PC-3 (cell line): ENCODE data around the gene SLC6A6. TPM values are rescaled to one million over a fixed set of nuclear protein-coding genes. Genes with fewer than 3 reads are reported as not detected.

Experiments
- ATAC-seq: fragments of 200-7000 bp; cut with Tn5 transposase; 2 replicates; pipeline ENCODE4 v1.9.1; 2020; ENCODE audit warnings: mild to moderate bottlenecking, moderate library complexity
- BruUV-seq: library from RNA; stranded (reverse); fragments of 400-500 nt; replicated peaks from 2 replicates; lab custom pipeline; 2021; lab: Mats Ljungman, UMichigan
- CTCF ChIA-PET: fragments of 300-600 bp; sonication (Branson Sonifier 250); formaldehyde crosslinking; loops from one replicate; lab custom pipeline; 2022; ENCODE audit warnings: antibody characterized with exemption; lab: Charles Lee
- POLR2A ChIA-PET: fragments of 300-600 bp; sonication (Branson Sonifier 250); formaldehyde crosslinking; loops from one replicate; lab custom pipeline; 2022; ENCODE audit warnings: antibody characterized with exemption; ENCODE audit not compliant: unreplicated experiment; lab: Charles Lee
- DNase-seq: peaks from one replicate; pipeline ENCODE4 v3.0.0-alpha.2; 2015
- H2AFZ ChIP-seq: fragments of 300-600 bp; sonication (generic); 2 replicates; pipeline ENCODE4 v1.6.0; 2016; ENCODE audit warnings: antibody characterized with exemption, low read length
- H3F3A ChIP-seq: fragments of 300-600 bp; sonication (generic); one replicate; pipeline ENCODE4 v1.6.0; 2017; ENCODE audit warnings: antibody characterized with exemption, low read length, control low read depth, mild to moderate bottlenecking; ENCODE audit not compliant: unreplicated experiment
- H3K27ac ChIP-seq: fragments of 300-600 bp; sonication (generic); 2 replicates; pipeline ENCODE4 v1.5.1; 2016; ENCODE audit warnings: mild to moderate bottlenecking, low read length
- H3K27me3 ChIP-seq: fragments of 300-600 bp; sonication (generic); 2 replicates; pipeline ENCODE4 v1.6.1; 2016; ENCODE audit warnings: low read length, mixed read lengths
- H3K36me3 ChIP-seq: fragments of 300-600 bp; sonication (generic); 2 replicates; pipeline ENCODE4 v1.6.1; 2016; ENCODE audit warnings: low read depth, mixed run types, low read length, mixed read lengths
- H3K4me1 ChIP-seq: fragments of 300-600 bp; sonication (generic); 2 replicates; pipeline ENCODE4 v1.5.1; 2016; ENCODE audit warnings: low read length; ENCODE audit not compliant: insufficient read depth
- H3K4me2 ChIP-seq: fragments of 300-600 bp; sonication (generic); 2 replicates; pipeline ENCODE4 v1.6.0; 2016; ENCODE audit warnings: low read length
- H3K4me3 ChIP-seq: fragments of 300-600 bp; sonication (generic); 2 replicates; pipeline ENCODE4 v1.5.1; 2016; ENCODE audit warnings: mild to moderate bottlenecking, low read length, mixed read lengths
- H3K79me2 ChIP-seq: fragments of 300-600 bp; sonication (generic); 2 replicates; pipeline ENCODE4 v1.6.1; 2017; ENCODE audit warnings: low read length, mixed read lengths
- H3K9ac ChIP-seq: fragments of 300-600 bp; sonication (generic); 2 replicates; pipeline ENCODE4 v1.6.0; 2016; ENCODE audit warnings: mild to moderate bottlenecking, low read length
- H3K9me2 ChIP-seq: fragments of 300-600 bp; sonication (generic); replicated peaks from 2 replicates; pipeline ENCODE4 v1.6.1; 2016; ENCODE audit warnings: mixed run types, low read length, mixed read lengths
- H3K9me3 ChIP-seq: fragments of 300-600 bp; sonication (generic); 2 replicates; pipeline ENCODE4 v1.6.1; 2016; ENCODE audit warnings: low read length, mixed read lengths
- H4K20me1 ChIP-seq: fragments of 300-600 bp; sonication (generic); 2 replicates; pipeline ENCODE4 v1.6.1; 2016; ENCODE audit warnings: low read length, mixed read lengths
- EZH2 ChIP-seq: fragments of 300-600 bp; sonication (generic); IDR thresholded peaks from one replicate; pipeline ENCODE4 v1.6.1; 2017; ENCODE audit warnings: antibody characterized with exemption, mild to moderate bottlenecking, low read length; ENCODE audit not compliant: unreplicated experiment
- EZH2phosphoT487 ChIP-seq: fragments of 300-600 bp; sonication (generic); IDR thresholded peaks from 2 replicates; pipeline ENCODE4 v1.6.1; 2018; ENCODE audit warnings: mild to moderate bottlenecking, antibody characterized with exemption, low read length, borderline replicate concordance
- intact Hi-C: fragments of 100-400 bp; cut with micrococcal nuclease; formaldehyde crosslinking; loops from 2 replicates; pipeline ENCODE4 v1.9.0; 2023
- total RNA-seq: library from RNA; depleted of rRNA; stranded (reverse); fragments of >200 nt; gene quantifications from 2 replicates; pipeline ENCODE4 v1.2.3, GENCODE V29; 2014
- TF ChIP-seq, protein P1 (sequence below): fragments of 300-600 bp; sonication (generic); conservative IDR thresholded peaks from 2 replicates; pipeline ENCODE4 v1.5.1; 2017; ENCODE audit warnings: antibody characterized with exemption, low read depth, mild to moderate bottlenecking, low read length

SLC6A6 gene
- total RNA-seq, 1 experiment from 2014 or later = 28.1 TPM

DNA sequence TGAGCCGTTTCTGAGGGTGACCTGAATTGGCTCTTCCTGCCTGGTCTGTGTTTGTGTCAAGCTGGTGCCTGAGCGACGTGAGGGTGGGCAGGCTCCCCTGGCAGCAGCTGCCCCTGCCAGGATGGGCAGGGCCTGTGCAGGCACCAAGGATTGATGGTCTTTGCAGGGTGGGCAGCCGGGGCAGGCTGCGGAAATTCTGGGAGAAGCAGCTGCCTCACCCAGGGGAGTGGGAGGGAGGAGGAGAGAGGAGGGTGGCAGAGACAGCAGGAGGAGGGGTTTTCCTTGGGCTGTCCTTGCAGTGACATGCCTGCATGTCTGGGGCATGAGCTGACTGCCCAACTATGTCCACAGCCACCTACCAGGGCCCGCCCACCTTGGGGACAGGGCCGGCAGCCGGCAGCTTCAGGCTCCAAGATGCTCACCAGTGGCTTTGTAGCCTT, 27.9 kb upstream of the SLC6A6 start:
- no peaks in the 10 kb centered on the region for H3K36me3 ChIP-seq
- no peak overlapping the region for H3K4me3 ChIP-seq
- H3K4me2 ChIP-seq = no peak overlapping the region
- TF ChIP-seq, protein P1, sequence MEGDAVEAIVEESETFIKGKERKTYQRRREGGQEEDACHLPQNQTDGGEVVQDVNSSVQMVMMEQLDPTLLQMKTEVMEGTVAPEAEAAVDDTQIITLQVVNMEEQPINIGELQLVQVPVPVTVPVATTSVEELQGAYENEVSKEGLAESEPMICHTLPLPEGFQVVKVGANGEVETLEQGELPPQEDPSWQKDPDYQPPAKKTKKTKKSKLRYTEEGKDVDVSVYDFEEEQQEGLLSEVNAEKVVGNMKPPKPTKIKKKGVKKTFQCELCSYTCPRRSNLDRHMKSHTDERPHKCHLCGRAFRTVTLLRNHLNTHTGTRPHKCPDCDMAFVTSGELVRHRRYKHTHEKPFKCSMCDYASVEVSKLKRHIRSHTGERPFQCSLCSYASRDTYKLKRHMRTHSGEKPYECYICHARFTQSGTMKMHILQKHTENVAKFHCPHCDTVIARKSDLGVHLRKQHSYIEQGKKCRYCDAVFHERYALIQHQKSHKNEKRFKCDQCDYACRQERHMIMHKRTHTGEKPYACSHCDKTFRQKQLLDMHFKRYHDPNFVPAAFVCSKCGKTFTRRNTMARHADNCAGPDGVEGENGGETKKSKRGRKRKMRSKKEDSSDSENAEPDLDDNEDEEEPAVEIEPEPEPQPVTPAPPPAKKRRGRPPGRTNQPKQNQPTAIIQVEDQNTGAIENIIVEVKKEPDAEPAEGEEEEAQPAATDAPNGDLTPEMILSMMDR = no peak
- TF ChIP-seq EZH2 (no peak), EZH2phosphoT487 (no peak)
- intact Hi-C loops = no loop called here
- H3K9ac ChIP-seq = no peak overlapping the region
- no peak for ATAC-seq
- H3K4me1 ChIP-seq = peaks cover 34% of the 10 kb centered on the region
- no peak overlapping the region for H3K27ac ChIP-seq
- ChIA-PET POLR2A (no interaction called here), CTCF (interaction anchor here (0.6 kb wide), 1 partner anchor 142 kb away, joined by 3 read pairs; no protein-coding TSS in a partner anchor)
- H2AFZ ChIP-seq = no peak overlapping the region
- no peaks in the 10 kb centered on the region for H3K9me2 ChIP-seq
- H3K79me2 ChIP-seq = no peaks in the 10 kb centered on the region
- no TSS peak for BruUV-seq
- DNase-seq = no peak
- no peaks in the 10 kb centered on the region for H3K27me3 ChIP-seq
- no peaks in the 10 kb centered on the region for H4K20me1 ChIP-seq
- H3K9me3 ChIP-seq = no peaks in the 10 kb centered on the region
- H3F3A ChIP-seq = no peaks in the 10 kb centered on the region

DNA sequence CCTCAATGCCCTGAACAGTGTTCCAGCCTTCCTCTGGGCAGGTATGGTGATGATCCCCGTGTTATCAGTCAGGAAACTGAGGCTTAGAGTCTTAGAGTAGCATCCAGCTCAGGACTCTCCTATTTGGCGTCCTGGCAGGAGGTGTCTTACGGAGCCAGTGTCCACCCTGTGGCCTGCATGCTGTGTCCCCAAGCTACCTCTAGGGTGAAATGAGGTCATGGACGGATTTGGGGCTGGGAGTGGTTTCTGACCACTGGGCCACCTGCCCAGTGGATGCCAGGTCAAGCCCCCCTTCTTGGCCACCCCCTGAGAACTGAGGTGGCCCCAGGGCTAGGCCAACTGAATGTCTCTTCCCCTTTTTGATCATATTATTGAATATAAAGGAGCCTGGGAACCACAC, 27.2 kb upstream of the SLC6A6 start:
- intact Hi-C loops = no loop called here
- peaks cover 28% of the 10 kb centered on the region for H3K4me1 ChIP-seq
- POLR2A ChIA-PET = no interaction called here

More for the DNA sequence above, 27.2 kb upstream of the SLC6A6 start:
- H3F3A ChIP-seq = no peaks in the 10 kb centered on the region
- no peaks in the 10 kb centered on the region for H4K20me1 ChIP-seq
- TF ChIP-seq, protein P1 = no peak
- TF ChIP-seq EZH2 (no peak), EZH2phosphoT487 (no peak)
- H3K9me3 ChIP-seq = no peaks in the 10 kb centered on the region
- H3K4me2 ChIP-seq = no peak overlapping the region
- H3K79me2 ChIP-seq = no peaks in the 10 kb centered on the region
- CTCF ChIA-PET = interaction anchor here (0.6 kb wide), 1 partner anchor 141 kb away, joined by 3 read pairs; no protein-coding TSS in a partner anchor
- no TSS peak for BruUV-seq
- no peaks in the 10 kb centered on the region for H3K9me2 ChIP-seq
- DNase-seq = no peak
- ATAC-seq = no peak
- no peak overlapping the region for H2AFZ ChIP-seq
- no peak overlapping the region for H3K27ac ChIP-seq
- H3K9ac ChIP-seq = no peak overlapping the region
- no peak overlapping the region for H3K4me3 ChIP-seq
- H3K36me3 ChIP-seq = no peaks in the 10 kb centered on the region
- H3K27me3 ChIP-seq = no peaks in the 10 kb centered on the region
